Transverse colon (tissue), 4 donors: Measurements from ENCODE around the gene SYT11. TPM values are rescaled to one million over a fixed set of nuclear protein-coding genes. Genes with fewer than 3 reads are reported as not detected.

Experiments used
- DNase-seq: peaks from one replicate; pipeline ENCODE4 v3.0.0-alpha.2; 2019
- H3K27ac ChIP-seq, 4 donors: fragments of 200-600 bp; sonication (generic); 2 replicates each; pipeline ENCODE4 v1.5.1; 2016 to 2018; ENCODE audit warnings: inconsistent platforms in 4 of 4
- H3K27me3 ChIP-seq: fragments of 200-600 bp; sonication (generic); 2 replicates; pipeline ENCODE4 v1.5.1; 2017; ENCODE audit warnings: inconsistent platforms
- H3K36me3 ChIP-seq, 4 donors: fragments of 200-600 bp; sonication (generic); 2 replicates each; pipeline ENCODE4 v1.5.1; 2017 to 2019; ENCODE audit warnings: inconsistent platforms in 4 of 4
- H3K4me1 ChIP-seq, 4 donors: fragments of 200-600 bp; sonication (generic); 2 replicates each; pipeline ENCODE4 v1.5.1; 2017 to 2020; ENCODE audit warnings: inconsistent platforms in 4 of 4
- H3K4me3 ChIP-seq, 4 donors: fragments of 200-600 bp; sonication (generic); 1 replicate in 1 of 4; 2 replicates in 3 of 4; pipeline versions ENCODE4 v1.5.1 to v1.6.1; 2017 to 2019; ENCODE audit warnings: inconsistent platforms in 4 of 4
- H3K9me3 ChIP-seq, 2 donors: fragments of 200-600 bp; sonication (generic); 2 replicates each; pipeline ENCODE4 v1.5.1; 2017 to 2019; ENCODE audit warnings: inconsistent platforms in 2 of 2
- CTCF ChIP-seq, 5 experiments: fragments of 200-600 bp in 3 of 5; fragments of 450-650 bp in 2 of 5; sonication (generic) in 3 of 5; IDR thresholded peaks; 1 replicate in 2 of 5; 2 replicates in 3 of 5; pipeline ENCODE4 v1.5.1; 2016 to 2017; ENCODE audit warnings: antibody characterized with exemption in 5 of 5, inconsistent platforms in 3 of 5, mild to moderate bottlenecking in 2 of 5, moderate library complexity in 1 of 5
- EP300 ChIP-seq: sonication (generic); formaldehyde crosslinking; IDR thresholded peaks from one replicate; pipeline ENCODE4 v1.6.1; 2017; ENCODE audit warnings: antibody characterized with exemption, low read depth
- POLR2A ChIP-seq: fragments of 450-650 bp; IDR thresholded peaks from one replicate; pipeline ENCODE4 v1.6.1; 2016; ENCODE audit warnings: antibody characterized with exemption, mild to moderate bottlenecking, moderate library complexity
- POLR2AphosphoS5 ChIP-seq, 3 donors: sonication (generic); formaldehyde crosslinking; IDR thresholded peaks; one replicate each; pipeline ENCODE4 v1.6.1; 2016; ENCODE audit warnings: antibody characterized with exemption in 3 of 3
- WGBS, 2 donors: methylation state at CpG; one replicate each; pipeline ENCODE4 v1.1.5; 2018; ENCODE audit warnings: low coverage in 1 of 2; 5-methylcytosine and 5-hydroxymethylcytosine counted together
- in situ Hi-C, 4 donors: fragments of 200-750 bp; cut with MboI; loops; one replicate each; pipeline versions ENCODE4 v1.15.0 to v1.15.1; 2017; ENCODE audit warnings: low sequenced_read_pairs in 3 of 4, low pct_ligation_motif_present in 1 of 4, low pct_unique_long_range_greater_than_20kb in 1 of 4
- intact Hi-C: fragments of 100-400 bp; cut with DNase I; formaldehyde crosslinking; loops from one replicate; pipeline ENCODE4 v1.15.1; 2023; ENCODE audit warnings: low total_unique reads
- total RNA-seq, 4 donors: library from RNA; depleted of rRNA; stranded (reverse); fragments of >200 nt; gene quantifications; one replicate each; pipeline ENCODE4 v1.1.0, GENCODE V29; 2016

Gene SYT11
- total RNA-seq, 4 donors from 2014 or later: 2.2 to 5.9 (median 3.6) TPM

GRCh38 chr1:155856975-155857930, 2.1 kb upstream of the SYT11 start, which contains the start of gene GON4L:
GON4L (minus strand) TSS chr1:155857214; CDS start chr1:155853780, 3,434 bp downstream.
- in situ Hi-C loops: no loop called here
- WGBS, 2 donors: 11 to 63% methylated on average over 4 to 46 of the region's 46 CpGs

GRCh38 chr1:155858800-155859233, 550 bp upstream of the SYT11 start:
- H3K27me3 ChIP-seq: peaks cover 13% of the 10 kb centered on the region
- H3K4me1 ChIP-seq: peaks cover 0 to 32% (median 24%) of the 10 kb centered on the region in 4 donors
- H3K36me3 ChIP-seq: peaks cover 0 to 8% (median 2%) of the 10 kb centered on the region in 4 donors
- intact Hi-C loops: no loop called here
- peak overlapping the region; percentile 87 to 92 (median 88) for H3K27ac ChIP-seq
- peak; percentile 16 for DNase-seq
- in situ Hi-C loops: no loop called here
- WGBS, 2 donors: 4 to 49% methylated on average over 3 to 12 of the region's 12 CpGs
- TF ChIP-seq EP300: no peak
- TF ChIP-seq POLR2AphosphoS5 (IDR thresholded peaks at IDR 0.05): no peak
- peak in 1 of 5 experiments; percentile 12 for TF ChIP-seq CTCF (IDR thresholded peaks at IDR 0.05)
- no peak for TF ChIP-seq POLR2A
- H3K9me3 ChIP-seq: no peaks in the 10 kb centered on the region
- peak overlapping the region in 3 of 4 donors; percentile 37 to 55 (median 41) for H3K4me3 ChIP-seq

More at GRCh38 chr1:155856975-155857930, 2.1 kb upstream of the SYT11 start, which contains the start of gene GON4L:
- Histone ChIP-seq H3K9me3 (no peaks in the 10 kb centered on the region), H3K4me1 (peaks cover 0 to 32% (median 24%) of the 10 kb centered on the region in 4 donors), H3K36me3 (peaks cover 0 to 24% (median 7%) of the 10 kb centered on the region in 4 donors), H3K27ac (peak within 1 kb of the TSS; percentile 67 to 92 (median 90)), H3K4me3 (peak within 1 kb of the TSS; percentile 34 to 84 (median 58)), H3K27me3 (peaks cover 13% of the 10 kb centered on the region)
- intact Hi-C loops: no loop called here
- peak; percentile 91 for DNase-seq
- TF ChIP-seq CTCF (IDR thresholded peaks at IDR 0.05) (no peak), POLR2AphosphoS5 (IDR thresholded peaks at IDR 0.05) (peak; percentile 67 to 78 (median 75)), POLR2A (peak; percentile 71)

DNA sequence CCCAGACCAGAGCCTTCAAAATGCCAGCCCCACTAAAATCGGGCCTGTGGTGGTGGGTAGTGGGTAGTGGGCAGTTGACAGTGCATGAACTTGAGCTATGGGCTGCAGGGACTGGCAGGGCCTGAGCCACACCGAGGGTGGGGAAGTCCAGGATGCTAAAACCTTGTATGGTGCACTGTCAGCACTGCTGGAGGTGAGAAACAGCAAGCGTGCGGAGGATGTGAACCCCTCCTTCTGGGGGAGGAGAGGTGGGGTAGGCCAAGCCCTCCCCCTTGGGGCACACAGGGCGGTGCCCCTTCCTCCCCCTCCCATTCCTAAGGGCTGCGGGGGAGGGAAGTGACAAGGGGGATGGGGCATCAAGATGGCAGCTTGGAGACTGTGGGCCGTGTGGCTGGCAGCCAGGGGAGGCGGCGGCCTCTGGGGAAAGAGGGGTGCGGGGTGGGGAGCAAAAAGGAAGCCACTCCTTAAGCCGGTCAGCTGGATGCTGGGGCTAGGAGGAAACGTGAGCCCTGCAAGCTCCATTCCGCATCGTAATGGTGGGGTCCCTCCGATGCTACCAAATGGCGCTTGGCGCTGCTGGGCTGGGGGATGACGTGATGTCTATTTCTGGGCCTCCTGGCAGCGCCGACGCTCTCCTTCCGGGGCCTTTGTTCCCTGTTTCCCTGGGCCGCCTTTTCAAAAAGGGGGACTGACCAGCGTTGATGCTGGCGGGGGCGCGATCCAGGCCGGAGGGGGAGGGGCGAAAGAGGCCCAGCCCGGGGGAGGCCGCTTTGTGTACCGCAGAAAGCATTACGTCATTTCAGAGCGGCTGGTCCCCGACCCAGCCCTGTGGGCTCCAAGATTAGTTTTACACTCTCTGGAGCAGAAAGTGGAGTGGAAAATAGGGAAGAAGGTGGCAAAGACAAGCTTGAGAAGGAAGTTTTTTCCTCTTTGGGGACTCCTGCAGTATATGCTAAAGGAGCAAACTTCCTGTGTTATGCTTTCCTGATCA, 809 bp downstream of the SYT11 start:
- peak; percentile 55 for DNase-seq
- peak overlapping the region; percentile 87 to 92 (median 88) for H3K27ac ChIP-seq
- peak overlapping the region in 2 of 4 donors; percentile 37 to 55 for H3K4me3 ChIP-seq
- TF ChIP-seq POLR2AphosphoS5 (IDR thresholded peaks at IDR 0.05): peak in 2 of 3 donors; percentile 18
- no peak for TF ChIP-seq CTCF (IDR thresholded peaks at IDR 0.05)
- no peak for TF ChIP-seq EP300
- no peak for TF ChIP-seq POLR2A
- peaks cover 13% of the 10 kb centered on the region for H3K27me3 ChIP-seq
- 8% methylated on average over 31 of the region's 35 CpGs; no CpG with 5 or more reads in 1 of the 2 donors for WGBS, 2 donors
- peaks cover 0 to 32% (median 24%) of the 10 kb centered on the region in 4 donors for H3K4me1 ChIP-seq
- H3K36me3 ChIP-seq: no peaks in the 10 kb centered on the region
- in situ Hi-C loops (no loop called here), intact Hi-C loops (no loop called here)
- no peaks in the 10 kb centered on the region for H3K9me3 ChIP-seq
